ENCODE results near the gene MYH7.

Gene MYH7

DNA sequence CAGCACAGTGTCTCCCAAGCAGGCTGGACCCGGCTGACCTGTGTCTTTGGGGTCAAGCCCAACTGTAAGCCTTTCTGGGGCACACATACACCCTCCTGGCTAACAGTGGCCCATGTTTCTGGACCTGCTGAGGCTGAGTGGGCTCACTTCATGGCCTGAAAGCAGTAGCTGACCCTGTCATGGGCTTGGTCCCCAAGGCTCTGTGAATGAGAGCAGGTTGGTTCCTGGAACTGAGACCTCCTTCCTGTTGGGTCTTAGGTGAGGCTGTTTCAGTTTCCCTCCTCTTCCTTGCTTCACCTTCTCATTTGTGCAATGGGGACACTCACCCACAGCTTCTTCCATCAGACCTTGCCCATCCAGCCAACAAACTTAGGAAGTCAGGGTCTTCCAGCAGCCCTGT is 63.6 kb downstream of the MYH7 start:
- no peak overlapping the region for H3K27ac ChIP-seq

DNA sequence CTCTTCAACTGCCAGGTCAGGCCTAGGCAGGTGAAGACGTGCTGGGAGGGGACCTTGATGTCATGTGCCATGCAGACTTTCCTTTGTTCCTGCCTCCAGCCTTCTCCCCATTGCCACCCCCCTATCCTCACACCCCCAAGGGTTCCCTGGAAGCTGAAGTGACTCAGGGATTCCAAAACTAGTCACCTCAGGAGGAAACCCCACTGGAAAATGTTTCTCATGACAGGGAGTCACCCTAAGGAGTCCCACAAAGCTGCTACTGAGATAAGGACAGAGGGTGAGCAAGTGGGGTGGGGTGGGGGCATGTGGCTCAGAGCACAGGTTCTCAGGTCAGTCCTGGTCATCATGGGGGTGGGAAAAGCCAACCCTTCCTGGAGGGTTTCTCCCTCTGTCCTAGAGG is 65.2 kb downstream of the MYH7 start:
- H3K27ac ChIP-seq = no peak overlapping the region
- TF ChIP-seq, protein P1, sequence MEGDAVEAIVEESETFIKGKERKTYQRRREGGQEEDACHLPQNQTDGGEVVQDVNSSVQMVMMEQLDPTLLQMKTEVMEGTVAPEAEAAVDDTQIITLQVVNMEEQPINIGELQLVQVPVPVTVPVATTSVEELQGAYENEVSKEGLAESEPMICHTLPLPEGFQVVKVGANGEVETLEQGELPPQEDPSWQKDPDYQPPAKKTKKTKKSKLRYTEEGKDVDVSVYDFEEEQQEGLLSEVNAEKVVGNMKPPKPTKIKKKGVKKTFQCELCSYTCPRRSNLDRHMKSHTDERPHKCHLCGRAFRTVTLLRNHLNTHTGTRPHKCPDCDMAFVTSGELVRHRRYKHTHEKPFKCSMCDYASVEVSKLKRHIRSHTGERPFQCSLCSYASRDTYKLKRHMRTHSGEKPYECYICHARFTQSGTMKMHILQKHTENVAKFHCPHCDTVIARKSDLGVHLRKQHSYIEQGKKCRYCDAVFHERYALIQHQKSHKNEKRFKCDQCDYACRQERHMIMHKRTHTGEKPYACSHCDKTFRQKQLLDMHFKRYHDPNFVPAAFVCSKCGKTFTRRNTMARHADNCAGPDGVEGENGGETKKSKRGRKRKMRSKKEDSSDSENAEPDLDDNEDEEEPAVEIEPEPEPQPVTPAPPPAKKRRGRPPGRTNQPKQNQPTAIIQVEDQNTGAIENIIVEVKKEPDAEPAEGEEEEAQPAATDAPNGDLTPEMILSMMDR (IDR thresholded peaks at IDR 0.05) = no peak

More for the DNA sequence above, 63.6 kb downstream of the MYH7 start:
- TF ChIP-seq, protein P1 (IDR thresholded peaks at IDR 0.05) = no peak
- no peak for TF ChIP-seq ZFX (IDR thresholded peaks at IDR 0.05; ENCODE audit: borderline replicate concordance)

DNA sequence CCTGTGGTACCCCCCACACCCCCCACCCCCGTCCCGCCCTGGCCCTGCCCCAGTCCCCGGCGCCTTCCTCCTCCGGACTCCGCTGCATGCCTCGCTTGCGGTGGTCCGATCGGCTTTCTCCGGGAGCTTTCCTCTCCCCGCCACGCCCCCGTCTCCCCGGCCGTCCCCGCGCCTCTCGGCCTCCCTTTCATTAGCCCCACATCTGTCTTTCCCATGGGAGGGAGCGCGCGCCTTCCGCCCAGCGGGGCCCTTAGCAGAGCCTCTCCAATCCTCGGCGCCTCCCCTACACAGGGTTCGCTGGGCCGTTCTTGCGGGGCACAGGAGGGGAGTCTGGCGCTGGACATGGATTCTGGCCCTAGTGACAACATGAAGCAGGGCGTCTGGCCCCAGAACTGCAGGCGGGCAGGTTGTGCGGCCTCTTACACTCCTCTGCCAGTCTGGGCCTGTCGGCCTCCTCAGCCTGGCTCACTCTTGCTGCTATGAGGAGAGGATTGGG is 69.0 kb downstream of the MYH7 start:
- H3K27ac ChIP-seq = no peak overlapping the region
- no peak for TF ChIP-seq ZFX (IDR thresholded peaks at IDR 0.05; ENCODE audit: borderline replicate concordance)
- TF ChIP-seq, protein P1 (IDR thresholded peaks at IDR 0.05) = no peak

DNA sequence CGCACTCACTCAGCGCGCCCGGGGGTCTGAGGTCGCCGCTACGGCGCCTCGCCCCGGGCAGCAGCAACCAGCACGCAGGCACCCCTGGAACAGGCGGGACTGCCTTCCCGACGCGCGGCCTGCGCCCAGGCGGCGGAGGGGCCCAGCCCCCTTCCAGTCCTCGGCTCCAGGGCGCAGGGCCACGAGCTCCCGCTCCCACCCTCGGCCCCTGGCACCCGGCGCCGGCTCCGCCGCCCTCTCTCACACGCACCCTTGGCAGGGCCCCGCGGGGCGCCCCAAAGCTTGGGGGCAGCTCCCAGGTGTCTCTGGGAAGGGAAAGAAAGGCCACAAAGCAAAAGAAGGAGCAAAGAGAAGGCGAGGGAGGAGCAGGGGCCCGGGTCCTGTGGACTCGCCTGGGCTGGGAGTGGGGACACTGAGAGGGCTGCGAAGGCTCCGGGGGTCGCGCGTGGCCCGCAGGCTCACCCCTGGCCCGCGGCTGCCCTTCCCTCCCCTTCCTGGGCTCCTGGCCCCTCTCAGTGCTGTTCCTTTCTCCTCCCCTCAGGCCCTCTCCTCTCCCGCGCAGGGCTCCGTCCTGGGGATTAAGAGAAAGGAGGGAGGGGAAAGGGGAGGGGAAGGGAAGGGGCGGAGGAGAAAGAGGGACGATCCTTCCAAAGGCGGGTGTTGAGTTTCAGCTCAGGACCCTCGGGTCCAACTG is 69.6 kb downstream of the MYH7 start:
- TF ChIP-seq ZFX (IDR thresholded peaks at IDR 0.05; ENCODE audit: borderline replicate concordance) = no peak
- TF ChIP-seq, protein P1 (IDR thresholded peaks at IDR 0.05) = no peak
- H3K27ac ChIP-seq = no peak overlapping the region

DNA sequence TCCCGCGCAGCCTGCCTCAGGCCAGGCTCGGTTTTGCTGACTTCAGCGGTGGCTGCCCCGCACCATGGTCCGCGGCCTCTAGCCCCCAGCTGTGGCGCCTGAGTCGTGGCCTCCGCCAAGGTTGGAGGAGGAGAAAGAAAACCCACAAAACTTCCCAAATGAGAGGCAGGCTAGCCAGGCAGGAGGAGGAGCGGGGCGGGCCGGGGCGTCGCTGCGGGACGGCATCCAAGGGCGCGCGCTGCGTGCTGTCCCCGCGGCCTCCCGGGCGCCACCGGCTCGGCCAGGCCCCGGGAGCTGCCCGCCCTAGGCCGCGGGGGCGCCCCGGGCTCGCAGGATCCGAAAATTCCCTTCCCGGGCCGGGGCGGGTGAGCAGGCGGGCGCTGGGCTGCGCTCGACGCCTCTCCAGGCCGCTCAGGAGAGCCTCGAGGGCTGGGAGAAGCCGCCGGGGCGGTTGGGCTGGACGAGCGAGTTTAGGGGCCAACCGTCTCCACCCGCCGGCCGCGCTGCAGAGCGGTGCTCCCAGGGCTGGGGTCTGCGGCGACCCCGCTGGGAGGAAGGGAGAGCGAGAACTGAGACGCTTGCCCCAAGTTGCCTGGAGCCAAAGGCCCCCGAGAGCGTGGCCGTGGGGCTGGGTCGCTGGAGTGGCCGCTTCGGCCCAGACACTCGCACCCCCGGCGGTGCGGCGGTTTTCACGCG is 70.3 kb downstream of the MYH7 start, which contains the start of gene EFS:
Gene EFS (minus strand): TSS at position 137 of the 696 bp plus-strand sequence. CDS start 147 bp downstream, outside the sequence.
- TF ChIP-seq, protein P1 (IDR thresholded peaks at IDR 0.05) = no peak
- TF ChIP-seq ZFX (IDR thresholded peaks at IDR 0.05; ENCODE audit: borderline replicate concordance) = no peak
- H3K27ac ChIP-seq = no peak within 1 kb of the TSS

DNA sequence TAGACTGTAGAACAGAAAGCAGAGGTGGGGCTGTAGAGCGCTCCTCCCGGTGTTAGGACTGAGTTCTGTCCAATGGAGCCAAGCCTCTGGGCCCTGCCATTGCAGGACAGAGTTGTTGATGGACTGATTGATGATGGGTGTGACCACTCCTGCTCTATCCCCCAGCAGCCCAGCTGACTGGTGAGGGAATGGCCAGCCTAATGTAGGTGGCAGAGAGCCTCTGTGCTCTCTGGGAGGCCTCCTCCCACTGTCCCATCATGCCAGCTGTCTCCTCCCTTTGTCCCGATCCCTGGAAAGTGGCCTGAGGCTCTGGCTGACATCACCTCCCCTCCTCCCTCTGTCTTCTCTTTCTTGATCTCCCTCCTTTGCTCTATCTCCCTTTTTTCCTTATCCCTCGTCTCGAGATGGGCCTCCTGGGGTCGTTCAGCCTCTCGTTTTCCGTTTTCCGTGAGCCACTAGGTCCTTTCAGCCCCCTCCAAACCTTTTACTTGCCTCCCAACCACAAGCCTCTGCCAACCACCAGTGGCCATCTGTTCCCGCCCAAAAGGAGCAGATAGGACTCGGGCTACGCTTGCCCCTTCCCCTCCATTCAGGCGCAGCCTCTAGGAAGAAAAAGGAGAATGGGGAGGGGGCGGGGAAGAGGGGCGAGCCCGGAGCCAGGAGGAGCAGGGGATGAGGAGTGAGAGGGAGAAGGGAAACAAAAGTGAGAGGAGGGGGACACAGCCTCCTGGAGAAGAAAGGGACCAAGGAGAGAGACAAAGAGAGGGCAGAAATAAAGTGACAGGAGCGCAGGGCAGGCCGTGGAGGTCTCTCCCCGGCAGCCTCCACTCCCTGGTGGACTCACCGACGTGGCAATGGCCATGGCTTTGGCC is 71.1 kb downstream of the MYH7 start:
- H3K27ac ChIP-seq = no peak overlapping the region

More for the DNA sequence above, 71.1 kb downstream of the MYH7 start:
- TF ChIP-seq, protein P1 (IDR thresholded peaks at IDR 0.05) = no peak
- no peak for TF ChIP-seq ZFX (IDR thresholded peaks at IDR 0.05; ENCODE audit: borderline replicate concordance)
